ENCODE measurements around the gene TMEM72. TPM values are rescaled to one million over a fixed set of nuclear protein-coding genes. Genes with fewer than 3 reads are reported as not detected.

The TMEM72 gene
- total and polyA plus RNA-seq, 2 of the 13 experiments (the other 11 are each of a cell fraction or from before 2014, with no cell fraction given), result 0.04 TPM; not detected in 1

DNA sequence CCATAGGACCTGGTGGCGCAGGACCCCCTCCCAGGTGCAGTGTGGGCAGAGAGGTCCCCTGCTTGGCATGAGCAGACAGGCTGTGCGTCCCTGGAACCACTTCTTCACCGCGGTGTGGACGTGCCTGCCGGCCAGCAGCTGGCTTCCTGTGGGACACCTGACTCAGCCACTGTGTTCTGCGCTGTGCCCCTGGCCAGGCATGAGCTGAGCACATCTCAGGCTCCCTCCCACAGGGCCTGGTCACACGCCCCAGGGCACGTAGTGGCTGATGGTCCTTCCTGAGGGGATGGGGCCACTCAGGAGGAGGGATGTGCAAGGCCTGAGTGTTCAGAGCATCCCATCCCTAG, 71.0 kb downstream of the TMEM72 start (continued):
- TF ChIP-seq SP4 (CRISPR knock-in tag; IDR thresholded peaks at IDR 0.05) (no peak), KDM5B (CRISPR knock-in tag; IDR thresholded peaks at IDR 0.05; ENCODE audit: borderline replicate concordance) (peak; percentile 36; the same call in 1 of the 2 replicates), HIVEP1 (CRISPR knock-in tag; IDR thresholded peaks at IDR 0.05) (0 out of 2 replicates have a peak, but pooled peaks have one; percentile 22), ZNF468 (CRISPR knock-in tag; IDR thresholded peaks at IDR 0.05) (no peak), ZNF451 (CRISPR knock-in tag; IDR thresholded peaks at IDR 0.05) (no peak), ZBTB20 (CRISPR knock-in tag; IDR thresholded peaks at IDR 0.05; ENCODE audit: borderline replicate concordance, low read depth) (no peak), STAG1 (CRISPR knock-in tag; IDR thresholded peaks at IDR 0.05) (no peak), ATF1 (CRISPR knock-in tag; IDR thresholded peaks at IDR 0.05) (no peak), KDM2A (CRISPR knock-in tag; IDR thresholded peaks at IDR 0.05; ENCODE audit: borderline replicate concordance, low read depth) (0 out of 2 replicates have a peak, but pooled peaks have one; percentile 28), KLF12 (CRISPR knock-in tag; IDR thresholded peaks at IDR 0.05; ENCODE audit: borderline replicate concordance) (no peak), SALL2 (CRISPR knock-in tag; IDR thresholded peaks at IDR 0.05) (0 out of 2 replicates have a peak, but pooled peaks have one; percentile 41), ZSCAN12 (CRISPR knock-in tag; IDR thresholded peaks at IDR 0.05) (no peak), LCORL (IDR thresholded peaks at IDR 0.05) (no peak), LCORL (CRISPR knock-in tag; IDR thresholded peaks at IDR 0.05) (no peak), MYC (CRISPR knock-in tag; IDR thresholded peaks at IDR 0.05; ENCODE audit: borderline replicate concordance) (0 out of 2 replicates have a peak, but pooled peaks have one; percentile 19)
- TF ChIP-seq, protein P1, sequence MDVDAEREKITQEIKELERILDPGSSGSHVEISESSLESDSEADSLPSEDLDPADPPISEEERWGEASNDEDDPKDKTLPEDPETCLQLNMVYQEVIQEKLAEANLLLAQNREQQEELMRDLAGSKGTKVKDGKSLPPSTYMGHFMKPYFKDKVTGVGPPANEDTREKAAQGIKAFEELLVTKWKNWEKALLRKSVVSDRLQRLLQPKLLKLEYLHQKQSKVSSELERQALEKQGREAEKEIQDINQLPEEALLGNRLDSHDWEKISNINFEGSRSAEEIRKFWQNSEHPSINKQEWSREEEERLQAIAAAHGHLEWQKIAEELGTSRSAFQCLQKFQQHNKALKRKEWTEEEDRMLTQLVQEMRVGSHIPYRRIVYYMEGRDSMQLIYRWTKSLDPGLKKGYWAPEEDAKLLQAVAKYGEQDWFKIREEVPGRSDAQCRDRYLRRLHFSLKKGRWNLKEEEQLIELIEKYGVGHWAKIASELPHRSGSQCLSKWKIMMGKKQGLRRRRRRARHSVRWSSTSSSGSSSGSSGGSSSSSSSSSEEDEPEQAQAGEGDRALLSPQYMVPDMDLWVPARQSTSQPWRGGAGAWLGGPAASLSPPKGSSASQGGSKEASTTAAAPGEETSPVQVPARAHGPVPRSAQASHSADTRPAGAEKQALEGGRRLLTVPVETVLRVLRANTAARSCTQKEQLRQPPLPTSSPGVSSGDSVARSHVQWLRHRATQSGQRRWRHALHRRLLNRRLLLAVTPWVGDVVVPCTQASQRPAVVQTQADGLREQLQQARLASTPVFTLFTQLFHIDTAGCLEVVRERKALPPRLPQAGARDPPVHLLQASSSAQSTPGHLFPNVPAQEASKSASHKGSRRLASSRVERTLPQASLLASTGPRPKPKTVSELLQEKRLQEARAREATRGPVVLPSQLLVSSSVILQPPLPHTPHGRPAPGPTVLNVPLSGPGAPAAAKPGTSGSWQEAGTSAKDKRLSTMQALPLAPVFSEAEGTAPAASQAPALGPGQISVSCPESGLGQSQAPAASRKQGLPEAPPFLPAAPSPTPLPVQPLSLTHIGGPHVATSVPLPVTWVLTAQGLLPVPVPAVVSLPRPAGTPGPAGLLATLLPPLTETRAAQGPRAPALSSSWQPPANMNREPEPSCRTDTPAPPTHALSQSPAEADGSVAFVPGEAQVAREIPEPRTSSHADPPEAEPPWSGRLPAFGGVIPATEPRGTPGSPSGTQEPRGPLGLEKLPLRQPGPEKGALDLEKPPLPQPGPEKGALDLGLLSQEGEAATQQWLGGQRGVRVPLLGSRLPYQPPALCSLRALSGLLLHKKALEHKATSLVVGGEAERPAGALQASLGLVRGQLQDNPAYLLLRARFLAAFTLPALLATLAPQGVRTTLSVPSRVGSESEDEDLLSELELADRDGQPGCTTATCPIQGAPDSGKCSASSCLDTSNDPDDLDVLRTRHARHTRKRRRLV (CRISPR knock-in tag; IDR thresholded peaks at IDR 0.05), result no peak
- TF ChIP-seq, protein P2, sequence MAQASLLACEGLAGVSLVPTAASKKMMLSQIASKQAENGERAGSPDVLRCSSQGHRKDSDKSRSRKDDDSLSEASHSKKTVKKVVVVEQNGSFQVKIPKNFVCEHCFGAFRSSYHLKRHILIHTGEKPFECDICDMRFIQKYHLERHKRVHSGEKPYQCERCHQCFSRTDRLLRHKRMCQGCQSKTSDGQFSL (CRISPR knock-in tag; IDR thresholded peaks at IDR 0.05), result no peak
- TF ChIP-seq, protein P3, sequence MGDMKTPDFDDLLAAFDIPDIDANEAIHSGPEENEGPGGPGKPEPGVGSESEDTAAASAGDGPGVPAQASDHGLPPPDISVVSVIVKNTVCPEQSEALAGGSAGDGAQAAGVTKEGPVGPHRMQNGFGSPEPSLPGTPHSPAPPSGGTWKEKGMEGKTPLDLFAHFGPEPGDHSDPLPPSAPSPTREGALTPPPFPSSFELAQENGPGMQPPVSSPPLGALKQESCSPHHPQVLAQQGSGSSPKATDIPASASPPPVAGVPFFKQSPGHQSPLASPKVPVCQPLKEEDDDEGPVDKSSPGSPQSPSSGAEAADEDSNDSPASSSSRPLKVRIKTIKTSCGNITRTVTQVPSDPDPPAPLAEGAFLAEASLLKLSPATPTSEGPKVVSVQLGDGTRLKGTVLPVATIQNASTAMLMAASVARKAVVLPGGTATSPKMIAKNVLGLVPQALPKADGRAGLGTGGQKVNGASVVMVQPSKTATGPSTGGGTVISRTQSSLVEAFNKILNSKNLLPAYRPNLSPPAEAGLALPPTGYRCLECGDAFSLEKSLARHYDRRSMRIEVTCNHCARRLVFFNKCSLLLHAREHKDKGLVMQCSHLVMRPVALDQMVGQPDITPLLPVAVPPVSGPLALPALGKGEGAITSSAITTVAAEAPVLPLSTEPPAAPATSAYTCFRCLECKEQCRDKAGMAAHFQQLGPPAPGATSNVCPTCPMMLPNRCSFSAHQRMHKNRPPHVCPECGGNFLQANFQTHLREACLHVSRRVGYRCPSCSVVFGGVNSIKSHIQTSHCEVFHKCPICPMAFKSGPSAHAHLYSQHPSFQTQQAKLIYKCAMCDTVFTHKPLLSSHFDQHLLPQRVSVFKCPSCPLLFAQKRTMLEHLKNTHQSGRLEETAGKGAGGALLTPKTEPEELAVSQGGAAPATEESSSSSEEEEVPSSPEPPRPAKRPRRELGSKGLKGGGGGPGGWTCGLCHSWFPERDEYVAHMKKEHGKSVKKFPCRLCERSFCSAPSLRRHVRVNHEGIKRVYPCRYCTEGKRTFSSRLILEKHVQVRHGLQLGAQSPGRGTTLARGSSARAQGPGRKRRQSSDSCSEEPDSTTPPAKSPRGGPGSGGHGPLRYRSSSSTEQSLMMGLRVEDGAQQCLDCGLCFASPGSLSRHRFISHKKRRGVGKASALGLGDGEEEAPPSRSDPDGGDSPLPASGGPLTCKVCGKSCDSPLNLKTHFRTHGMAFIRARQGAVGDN (CRISPR knock-in tag; IDR thresholded peaks at IDR 0.05), result peak; percentile 67
- TF ChIP-seq, protein P4, sequence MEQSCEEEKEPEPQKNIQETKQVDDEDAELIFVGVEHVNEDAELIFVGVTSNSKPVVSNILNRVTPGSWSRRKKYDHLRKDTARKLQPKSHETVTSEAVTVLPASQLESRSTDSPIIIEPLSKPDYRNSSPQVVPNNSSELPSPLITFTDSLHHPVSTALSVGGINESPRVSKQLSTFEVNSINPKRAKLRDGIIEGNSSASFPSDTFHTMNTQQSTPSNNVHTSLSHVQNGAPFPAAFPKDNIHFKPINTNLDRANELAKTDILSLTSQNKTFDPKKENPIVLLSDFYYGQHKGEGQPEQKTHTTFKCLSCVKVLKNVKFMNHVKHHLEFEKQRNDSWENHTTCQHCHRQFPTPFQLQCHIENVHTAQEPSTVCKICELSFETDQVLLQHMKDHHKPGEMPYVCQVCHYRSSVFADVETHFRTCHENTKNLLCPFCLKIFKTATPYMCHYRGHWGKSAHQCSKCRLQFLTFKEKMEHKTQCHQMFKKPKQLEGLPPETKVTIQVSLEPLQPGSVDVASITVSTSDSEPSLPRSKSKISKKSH (CRISPR knock-in tag; IDR thresholded peaks at IDR 0.05; ENCODE audit: borderline replicate concordance), result no peak
